Endothelial cell of umbilical vein (primary cell): ENCODE data around the gene CCBE1. TPM values are rescaled to one million over a fixed set of nuclear protein-coding genes. Genes with fewer than 3 reads are reported as not detected.

Source experiments
- BruUV-seq: library from RNA; stranded (reverse); fragments of 400-500 nt; replicated peaks from 2 replicates; lab custom pipeline; 2021; lab: Mats Ljungman, UMichigan
- CTCF ChIA-PET: fragments of 300-600, 350-600 bp; sonication (Branson Sonifier 250); formaldehyde crosslinking; loops from one replicate; lab custom pipeline; 2021; ENCODE audit warnings: antibody characterized with exemption, inconsistent platforms; lab: Charles Lee
- POLR2A ChIA-PET: fragments of 300-600, 350-600 bp; sonication (Branson Sonifier 250); formaldehyde crosslinking; loops from one replicate; lab custom pipeline; 2021; ENCODE audit warnings: antibody characterized with exemption, inconsistent platforms; lab: Charles Lee
- DNase-seq: peaks from one replicate; pipeline ENCODE4 v3.0.0-alpha.2; 2011; ENCODE audit warnings: low read depth, low spot score
- FAIRE-seq: peaks from 2 replicates; lab custom pipeline; 2011; peaks lifted over from hg19 to GRCh38; lab: Jason Lieb, UNC
- H2AFZ ChIP-seq: 2 replicates; pipeline ENCODE4 v1.6.0; 2012; ENCODE audit warnings: low read depth, low read length, control low read depth, inconsistent platforms
- H3K27ac ChIP-seq: 2 replicates; pipeline ENCODE4 v1.5.1; 2011; ENCODE audit warnings: low read depth, mild to moderate bottlenecking, control low read depth, low read length, moderate library complexity; ENCODE audit not compliant: insufficient read depth
- H3K27me3 ChIP-seq, 2 experiments: 2 replicates each; pipeline versions ENCODE4 v1.6.0 to v1.6.1; 2011; ENCODE audit warnings: low read length in 2 of 2, mixed read lengths in 1 of 2; ENCODE audit not compliant: control insufficient read depth in 2 of 2, insufficient read depth in 2 of 2
- H3K36me3 ChIP-seq, 2 experiments: 2 replicates in 1 of 2; 3 replicates in 1 of 2; pipeline ENCODE4 v1.5.1; 2011; ENCODE audit warnings: low read length in 2 of 2, mild to moderate bottlenecking in 1 of 2, moderate library complexity in 1 of 2; ENCODE audit not compliant: control insufficient read depth in 2 of 2, insufficient read depth in 2 of 2; ENCODE audit errors: extremely low read depth in 1 of 2
- H3K4me1 ChIP-seq: 3 replicates; pipeline ENCODE4 v1.5.1; 2011; ENCODE audit warnings: mild to moderate bottlenecking, low read length; ENCODE audit not compliant: control insufficient read depth, insufficient read depth; ENCODE audit errors: extremely low read depth
- H3K4me2 ChIP-seq: 2 replicates; pipeline ENCODE4 v1.6.1; 2011; ENCODE audit warnings: low read length, control low read depth, mixed read lengths; ENCODE audit not compliant: insufficient read depth
- H3K4me3 ChIP-seq, 3 experiments: fragments of 200-600 bp in 1 of 3; sonication (generic), shearing (Covaris generic) in 1 of 3; replicated peaks in 1 of 3; 2 replicates each; pipeline ENCODE4 v1.5.1; 2011 to 2016; ENCODE audit warnings: control low read depth in 3 of 3, low read length in 3 of 3, mild to moderate bottlenecking in 2 of 3, inconsistent platforms in 1 of 3, low read depth in 1 of 3, moderate library complexity in 1 of 3; ENCODE audit not compliant: insufficient read depth in 1 of 3
- H3K79me2 ChIP-seq: 2 replicates; pipeline ENCODE4 v1.6.0; 2012; ENCODE audit warnings: low read length, inconsistent platforms; ENCODE audit not compliant: control insufficient read depth, insufficient read depth
- H3K9ac ChIP-seq: replicated peaks from 2 replicates; pipeline ENCODE3; 2011; ENCODE audit warnings: low read length, control low read depth; ENCODE audit not compliant: insufficient read depth; ENCODE audit errors: extremely low read depth
- H3K9me1 ChIP-seq: replicated peaks from 3 replicates; pipeline ENCODE4 v1.6.0; 2011; ENCODE audit warnings: mild to moderate bottlenecking, low read length; ENCODE audit not compliant: control insufficient read depth, insufficient read depth; ENCODE audit errors: extremely low read depth
- H3K9me3 ChIP-seq: replicated peaks from 2 replicates; pipeline ENCODE4 v1.5.1; 2012; ENCODE audit warnings: low read length, inconsistent platforms; ENCODE audit not compliant: control insufficient read depth, insufficient read depth
- H4K20me1 ChIP-seq: replicated peaks from 2 replicates; pipeline ENCODE3; 2011; ENCODE audit warnings: mild to moderate bottlenecking, low read length; ENCODE audit not compliant: control insufficient read depth, insufficient read depth; ENCODE audit errors: extremely low read depth
- EZH2 ChIP-seq: IDR thresholded peaks from 2 replicates; pipeline ENCODE4 v1.6.1; 2012; ENCODE audit warnings: borderline replicate concordance, low read depth, mild to moderate bottlenecking, moderate library complexity, low read length, inconsistent platforms; ENCODE audit not compliant: severe bottlenecking
- FOS ChIP-seq: IDR thresholded peaks from 2 replicates; pipeline ENCODE4 v1.6.1; 2011; ENCODE audit warnings: mild to moderate bottlenecking, low read length, moderate library complexity, borderline replicate concordance; ENCODE audit not compliant: insufficient read depth
- GATA2 ChIP-seq: IDR thresholded peaks from 2 replicates; pipeline ENCODE4 v1.7.0; 2011; ENCODE audit warnings: low read depth, mild to moderate bottlenecking, moderate library complexity, mixed read lengths, low read length; ENCODE audit not compliant: insufficient read length, insufficient read depth
- JUN ChIP-seq: IDR thresholded peaks from 2 replicates; pipeline ENCODE4 v1.6.1; 2011; ENCODE audit warnings: borderline replicate concordance, low read depth; ENCODE audit not compliant: insufficient read length, insufficient read depth
- MYC ChIP-seq: IDR thresholded peaks from one replicate; pipeline ENCODE4 v1.6.1; 2011; ENCODE audit warnings: mild to moderate bottlenecking, low read depth, low read length
- POLR2A ChIP-seq: IDR thresholded peaks from 2 replicates; pipeline ENCODE4 v1.6.1; 2012; ENCODE audit warnings: low read depth, mild to moderate bottlenecking, control low read depth, low read length
- POLR2AphosphoS5 ChIP-seq: IDR thresholded peaks from 2 replicates; pipeline ENCODE4 v1.6.1; 2012; ENCODE audit warnings: low read depth, mild to moderate bottlenecking, control low read depth, low read length, moderate library complexity; ENCODE audit not compliant: insufficient read depth
- dilution Hi-C: fragments of 300-500 bp; cut with MboI; formaldehyde crosslinking; loops from one replicate; pipeline ENCODE4 v1.15.0; 2019; ENCODE audit warnings: low sequenced_read_pairs; ENCODE audit not compliant: extremely low pct_ligation_motif_present
- intact Hi-C: fragments of 100-400 bp; cut with micrococcal nuclease; formaldehyde crosslinking; loops from one replicate; pipeline ENCODE4 v1.10.0; 2022
- polyA plus RNA-seq, 4 experiments: library from polyadenylated mRNA; depleted of rRNA in 3 of 4; stranded (reverse) in 3 of 4; unstranded in 1 of 4; fragments of >200 nt; gene quantifications; 2 replicates each; pipeline versions ENCODE4 v1.2.1 to v1.2.3, GENCODE V29; 2011 to 2012; ENCODE audit warnings: missing spikeins in 1 of 4
- total RNA-seq: library from RNA; stranded (reverse); gene quantifications from 2 replicates; pipeline ENCODE4 v1.2.3, GENCODE V29; 2021
- TF ChIP-seq, protein P1 (sequence below), 2 donors: IDR thresholded peaks; 1 replicate in 1 of 2; 2 replicates in 1 of 2; pipeline ENCODE4 v1.5.1; 2011; ENCODE audit warnings: low read length in 2 of 2, mild to moderate bottlenecking in 2 of 2, moderate library complexity in 2 of 2, control low read depth in 1 of 2, inconsistent platforms in 1 of 2, low read depth in 1 of 2; ENCODE audit not compliant: insufficient read depth in 1 of 2; ENCODE audit errors: extremely low read depth in 1 of 2
- TF ChIP-seq, protein P2 (sequence below): IDR thresholded peaks from 2 replicates; pipeline ENCODE4 v1.6.1; 2011; ENCODE audit not compliant: insufficient read depth, insufficient read length

Gene CCBE1
- total and polyA plus RNA-seq, 2 donors (not counting 3 experiments of a cell fraction or from before 2014, with no cell fraction given), result 0.04 TPM; not detected in 1

DNA sequence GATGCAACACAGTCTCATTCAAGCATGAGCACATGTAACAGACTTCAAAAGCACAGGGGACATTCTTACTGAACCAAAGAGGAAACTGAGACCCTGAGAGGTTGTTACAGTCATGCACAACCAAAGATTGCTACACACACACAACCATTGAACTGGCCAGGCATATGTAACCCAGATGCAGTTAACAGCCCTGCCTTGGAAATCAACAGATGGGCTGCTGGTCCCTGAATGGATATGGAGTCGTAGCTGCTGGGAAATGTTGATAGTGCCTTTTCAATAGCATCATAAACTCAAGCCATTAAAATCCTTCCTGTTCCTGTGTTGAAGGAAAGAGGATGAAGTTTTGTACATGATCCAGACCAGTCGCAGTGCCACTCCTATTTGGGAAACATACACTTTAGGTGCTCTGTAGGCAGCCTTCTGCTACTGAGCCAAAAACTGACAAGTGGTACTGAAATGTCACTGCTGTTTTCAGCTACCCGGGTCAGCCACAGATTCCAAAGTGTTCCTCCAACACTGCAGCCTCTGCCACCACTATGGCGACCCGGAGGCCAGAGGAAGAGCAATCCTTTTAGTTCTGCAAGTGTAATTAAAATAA, 143.9 kb downstream of the CCBE1 start:
- POLR2A ChIA-PET, result no interaction called here
- dilution Hi-C loops, result no loop called here
- no peak for FAIRE-seq

More for the DNA sequence above, 143.9 kb downstream of the CCBE1 start:
- Histone ChIP-seq H2AFZ (no peak overlapping the region), H3K9me3 (no peaks in the 10 kb centered on the region), H3K4me2 (no peak overlapping the region), H3K9ac (no peak overlapping the region), H4K20me1 (no peaks in the 10 kb centered on the region), H3K79me2 (no peaks in the 10 kb centered on the region), H3K4me3 (no peak overlapping the region), H3K27me3 (no peaks in the 10 kb centered on the region), H3K27ac (no peak overlapping the region), H3K9me1 (no peaks in the 10 kb centered on the region), H3K4me1 (no peaks in the 10 kb centered on the region), H3K36me3 (no peaks in the 10 kb centered on the region)
- TF ChIP-seq POLR2A (no peak), MYC (no peak), EZH2 (no peak), JUN (no peak), GATA2 (no peak), POLR2AphosphoS5 (no peak), FOS (no peak)
- TF ChIP-seq, protein P1, sequence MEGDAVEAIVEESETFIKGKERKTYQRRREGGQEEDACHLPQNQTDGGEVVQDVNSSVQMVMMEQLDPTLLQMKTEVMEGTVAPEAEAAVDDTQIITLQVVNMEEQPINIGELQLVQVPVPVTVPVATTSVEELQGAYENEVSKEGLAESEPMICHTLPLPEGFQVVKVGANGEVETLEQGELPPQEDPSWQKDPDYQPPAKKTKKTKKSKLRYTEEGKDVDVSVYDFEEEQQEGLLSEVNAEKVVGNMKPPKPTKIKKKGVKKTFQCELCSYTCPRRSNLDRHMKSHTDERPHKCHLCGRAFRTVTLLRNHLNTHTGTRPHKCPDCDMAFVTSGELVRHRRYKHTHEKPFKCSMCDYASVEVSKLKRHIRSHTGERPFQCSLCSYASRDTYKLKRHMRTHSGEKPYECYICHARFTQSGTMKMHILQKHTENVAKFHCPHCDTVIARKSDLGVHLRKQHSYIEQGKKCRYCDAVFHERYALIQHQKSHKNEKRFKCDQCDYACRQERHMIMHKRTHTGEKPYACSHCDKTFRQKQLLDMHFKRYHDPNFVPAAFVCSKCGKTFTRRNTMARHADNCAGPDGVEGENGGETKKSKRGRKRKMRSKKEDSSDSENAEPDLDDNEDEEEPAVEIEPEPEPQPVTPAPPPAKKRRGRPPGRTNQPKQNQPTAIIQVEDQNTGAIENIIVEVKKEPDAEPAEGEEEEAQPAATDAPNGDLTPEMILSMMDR (IDR thresholded peaks at IDR 0.05; ENCODE audit: extremely low read depth in 1 of 2, insufficient read depth in 1 of 2, low read depth in 1 of 2, low read length in 2 of 2), result no peak
- TF ChIP-seq, protein P2, sequence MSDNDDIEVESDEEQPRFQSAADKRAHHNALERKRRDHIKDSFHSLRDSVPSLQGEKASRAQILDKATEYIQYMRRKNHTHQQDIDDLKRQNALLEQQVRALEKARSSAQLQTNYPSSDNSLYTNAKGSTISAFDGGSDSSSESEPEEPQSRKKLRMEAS, result no peak
- intact Hi-C loops, result no loop called here
- CTCF ChIA-PET, result no interaction called here
- DNase-seq, result no peak
- no TSS peak for BruUV-seq
